GM18873 (cell line): Measurements from ENCODE around the gene PANX2.

Experiments used
- ATAC-seq: cut with Tn5 transposase; IDR thresholded peaks from one replicate; pipeline ENCODE4 v1.9.1; 2021; ENCODE audit warnings: mild to moderate bottlenecking, moderate library complexity, moderate number of reproducible peaks; ENCODE audit not compliant: unreplicated experiment, low FRiP score

Gene PANX2

GRCh38 chr22:50209893-50210292 lies 39.4 kb downstream of the PANX2 start:
- no peak for ATAC-seq

- ATAC-seq: no peak
Observed at GRCh38 chr22:50210378-50211139, 40.0 kb downstream of the PANX2 start.

DNA sequence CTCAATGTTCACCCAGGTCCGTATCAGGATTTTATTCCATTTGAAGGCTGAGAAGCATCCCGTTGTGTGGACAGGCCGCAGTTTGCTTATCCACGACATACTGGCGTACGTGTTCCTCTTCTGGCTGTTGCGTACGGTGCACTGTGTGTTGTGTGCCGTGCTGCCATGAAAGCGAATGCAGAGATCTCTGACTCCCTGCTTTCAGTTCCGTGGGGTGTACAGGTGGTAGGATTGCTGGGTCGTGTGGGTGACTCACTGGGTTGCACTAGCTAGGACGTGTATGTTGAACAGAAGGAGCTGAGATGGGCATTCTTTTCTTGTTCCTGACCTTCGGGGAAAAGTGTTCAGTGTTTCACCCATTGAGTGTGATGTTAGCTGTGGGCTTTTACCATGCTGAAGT lies 40.6 kb downstream of the PANX2 start:
- ATAC-seq: no peak

DNA sequence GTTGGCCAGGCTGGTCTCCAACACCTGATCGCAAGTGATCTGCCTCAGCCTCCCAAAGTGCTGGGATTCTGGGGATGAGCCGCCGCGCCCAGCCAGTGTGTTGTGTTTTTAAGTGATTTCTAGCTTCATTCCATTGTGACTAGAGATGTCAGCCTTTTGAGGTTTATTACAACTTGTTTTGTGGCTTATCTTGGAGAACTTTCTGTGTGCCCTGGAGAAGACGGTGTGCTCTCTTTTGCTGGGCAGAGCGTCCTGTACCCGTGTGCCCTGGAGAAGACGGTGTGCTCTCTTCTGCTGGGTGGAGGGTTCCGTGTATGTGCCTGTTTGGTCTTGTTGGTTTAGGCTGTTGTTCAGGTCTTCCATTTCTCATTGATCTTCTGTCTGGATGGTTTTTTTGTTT lies 42.7 kb downstream of the PANX2 start:
- ATAC-seq: no peak

DNA sequence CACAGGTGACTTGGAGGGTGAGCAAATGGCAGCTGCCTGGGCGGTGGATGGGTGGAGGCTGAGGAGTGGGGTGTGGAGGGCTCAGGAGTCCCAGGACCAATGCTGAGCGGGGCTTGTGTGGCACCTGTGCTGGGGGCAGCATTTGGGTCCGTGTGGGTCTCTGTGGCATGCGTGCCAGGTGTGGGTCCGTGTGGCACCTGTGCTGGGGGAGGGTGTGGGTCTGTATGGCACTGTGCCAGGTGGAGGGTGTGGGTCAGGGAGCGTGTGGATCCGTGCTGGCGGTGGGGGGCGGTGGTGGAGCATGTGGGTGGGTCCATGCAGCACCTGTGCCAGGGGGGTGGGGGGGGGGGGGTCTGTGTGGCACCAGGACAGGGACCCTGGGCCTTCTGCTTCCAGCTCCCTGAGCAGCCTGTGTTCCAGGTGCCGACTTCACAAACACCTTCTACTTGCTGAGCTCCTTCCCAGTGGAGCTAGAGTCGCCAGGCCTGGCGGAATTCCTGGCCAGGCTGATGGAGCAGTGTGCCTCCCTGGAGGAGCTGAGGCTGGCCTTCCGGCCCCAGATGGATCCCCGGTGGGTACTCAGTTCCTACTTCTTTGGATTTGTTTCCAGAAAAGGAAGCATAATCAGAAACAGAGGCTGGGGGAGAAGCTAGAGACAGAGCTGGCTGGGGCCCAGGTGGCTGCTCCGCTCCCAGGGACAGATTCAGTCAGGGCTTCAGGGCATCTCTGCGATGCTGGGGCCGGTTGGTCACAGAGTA lies 44.9 kb downstream of the PANX2 start:
- no peak for ATAC-seq

DNA sequence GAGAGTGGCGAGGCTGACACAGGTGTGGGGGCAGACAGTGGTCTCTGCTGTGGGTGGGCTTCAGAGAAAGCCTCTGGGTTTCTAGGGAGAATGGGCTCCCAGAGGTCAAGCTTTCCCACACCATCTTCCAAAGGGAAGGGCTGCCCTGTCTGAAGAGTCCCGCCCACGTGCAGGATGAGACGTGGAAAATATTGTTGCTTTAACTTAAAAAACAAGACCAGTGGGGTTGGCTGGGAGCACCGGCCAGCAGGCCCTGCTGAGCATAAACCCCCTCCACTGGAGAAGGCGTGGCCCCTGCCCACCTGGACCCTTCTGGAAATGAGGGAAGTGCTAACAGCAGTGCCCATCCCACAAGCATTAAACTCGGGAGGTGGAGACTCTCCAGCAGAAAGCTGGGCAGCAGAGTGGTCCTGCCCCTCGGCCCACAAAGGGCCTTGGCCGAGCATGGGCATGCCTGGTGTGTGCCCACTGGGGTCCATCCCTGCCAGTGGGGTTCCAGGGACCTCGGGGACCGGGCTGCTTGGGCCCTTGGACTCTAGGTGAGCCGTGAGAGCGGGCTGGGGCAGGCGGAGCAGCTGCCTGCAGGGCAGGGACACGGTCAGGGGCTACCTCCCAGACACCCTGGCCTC lies 45.6 kb downstream of the PANX2 start:
- no peak for ATAC-seq

- no peak for ATAC-seq
Observed at GRCh38 chr22:50216684-50217520, 46.4 kb downstream of the PANX2 start.

DNA sequence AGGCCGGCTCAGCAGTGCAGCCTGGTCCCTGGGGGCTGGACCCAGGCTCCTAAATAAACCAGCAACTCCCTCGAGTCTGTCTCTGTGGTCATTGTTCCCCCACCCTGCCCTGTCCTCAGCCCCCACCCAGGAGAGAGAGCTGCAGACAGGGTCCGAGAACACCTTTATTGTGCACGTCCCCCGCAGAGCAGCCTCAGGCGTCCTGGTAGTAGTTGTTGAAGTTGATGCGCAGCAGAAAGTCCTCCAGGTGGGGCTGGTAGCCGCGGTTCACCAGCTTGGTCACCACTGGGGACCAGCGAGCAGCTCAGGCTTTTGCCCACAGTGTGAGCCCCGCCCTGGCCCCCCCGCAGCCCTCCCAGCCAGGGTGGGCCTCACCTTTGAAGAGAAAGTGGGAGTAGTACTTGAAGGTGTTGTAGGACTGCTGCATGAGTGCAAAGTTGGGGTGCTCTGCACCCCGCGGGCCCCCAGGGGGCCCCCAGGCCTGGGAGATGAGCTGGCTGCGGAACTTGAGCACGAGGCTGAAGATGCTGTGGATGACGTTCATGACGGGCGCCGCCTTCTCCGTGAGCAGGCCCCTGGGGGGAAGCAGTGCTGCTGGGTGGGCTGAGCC lies 47.1 kb downstream of the PANX2 start:
- ATAC-seq: no peak

- no peak for ATAC-seq
Observed at GRCh38 chr22:50218153-50218995, 47.8 kb downstream of the PANX2 start.

DNA sequence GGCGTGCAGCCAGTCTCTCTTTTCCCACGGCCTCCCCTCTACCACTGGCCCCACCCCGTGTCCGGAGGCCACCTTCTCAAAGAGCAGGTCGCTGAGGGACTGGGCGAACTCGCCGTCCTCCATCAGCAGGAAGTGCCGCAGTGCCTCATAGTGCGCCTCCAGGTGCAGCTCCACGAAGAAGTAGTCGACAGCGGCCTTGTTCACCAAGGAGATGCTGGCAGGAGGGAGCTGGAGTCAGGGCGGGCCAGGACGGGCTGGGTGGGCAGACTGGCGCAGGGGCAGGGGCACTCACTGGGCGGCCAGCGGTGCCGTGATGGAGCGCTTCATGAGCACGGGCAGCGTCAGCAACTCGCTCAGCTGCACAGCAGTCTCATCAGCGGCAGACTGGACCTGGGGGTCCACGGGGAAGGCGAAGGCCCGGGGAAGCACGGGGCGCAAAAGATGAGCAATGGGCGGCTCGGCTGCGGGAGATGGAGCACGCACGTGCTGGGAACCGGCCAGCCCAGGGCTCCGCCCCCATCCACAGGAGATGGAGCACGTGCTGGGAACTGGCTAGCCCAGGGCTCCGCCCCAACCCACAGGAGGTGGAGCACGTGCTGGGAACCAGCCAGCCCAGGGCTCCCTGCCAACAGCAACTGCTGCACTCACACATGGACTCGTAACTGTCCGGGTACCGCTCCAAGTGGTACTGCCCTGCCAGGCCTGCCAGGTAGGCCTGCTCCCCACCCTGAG lies 48.6 kb downstream of the PANX2 start:
- ATAC-seq: no peak

GRCh38 chr22:50219800-50220602 lies 49.5 kb downstream of the PANX2 start:
- no peak for ATAC-seq

GRCh38 chr22:50220603-50221409 lies 50.3 kb downstream of the PANX2 start:
- no peak for ATAC-seq

DNA sequence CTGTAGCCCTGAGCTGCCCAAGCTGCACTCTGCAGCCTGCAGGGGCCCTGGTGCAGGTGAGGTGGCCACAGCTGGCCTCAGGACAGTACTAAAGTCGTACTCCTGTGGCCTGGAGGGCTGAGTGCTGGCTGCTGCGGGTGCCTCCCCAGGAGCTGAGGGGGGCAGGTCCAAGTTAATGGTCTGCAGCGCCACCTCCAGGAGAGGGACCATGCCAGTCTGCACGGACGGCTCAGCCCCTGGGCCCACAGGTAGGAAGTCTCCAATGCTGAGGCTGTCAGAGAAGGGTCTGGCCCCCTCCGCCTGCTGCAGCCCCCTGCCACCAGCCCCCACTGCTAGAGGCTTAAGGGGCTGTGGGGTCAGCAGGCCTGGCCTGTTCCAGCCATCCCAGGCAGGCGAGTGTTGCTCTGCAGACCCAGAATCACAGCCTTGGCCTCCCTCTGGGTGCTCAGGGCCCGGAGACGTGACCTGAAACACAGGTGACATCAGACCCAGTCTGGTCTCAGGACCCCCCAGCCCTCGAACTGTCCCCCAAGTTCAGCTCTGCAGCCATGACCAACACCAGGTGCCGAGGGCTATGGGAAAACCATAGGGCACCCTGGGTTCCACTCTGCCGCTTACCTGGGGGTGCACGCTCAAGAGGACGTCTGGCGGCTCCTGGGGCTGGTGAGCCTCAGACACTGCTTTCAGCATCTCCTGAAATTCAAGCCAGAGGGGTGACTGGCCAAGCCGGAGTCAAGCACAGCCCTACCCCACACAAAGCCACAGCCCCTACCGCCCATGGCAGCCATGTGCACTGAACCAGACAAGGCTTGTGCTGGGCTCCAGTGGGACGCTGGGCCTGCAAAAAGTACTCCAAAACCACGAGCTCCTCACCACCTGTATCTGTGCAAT lies 51.1 kb downstream of the PANX2 start:
- ATAC-seq: no peak

DNA sequence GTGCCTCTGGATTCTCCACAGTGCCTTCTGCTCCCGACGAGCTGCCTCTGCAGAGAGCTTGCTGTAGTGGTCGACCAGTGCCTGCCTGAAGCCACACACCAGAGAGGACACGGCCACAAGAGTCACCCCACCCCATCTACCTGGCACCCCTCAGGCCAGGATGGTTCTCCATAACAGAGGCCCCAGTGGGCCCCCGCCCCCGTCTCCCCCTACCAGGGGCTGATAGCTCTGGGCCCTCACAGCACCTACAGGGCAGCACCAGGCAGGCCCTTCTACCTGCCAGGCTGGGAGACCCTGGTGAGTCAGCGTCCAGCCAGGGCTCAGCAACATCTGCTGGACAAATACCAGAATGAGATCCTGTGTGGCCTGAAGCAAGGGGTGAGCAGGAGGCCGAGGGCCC lies 52.0 kb downstream of the PANX2 start:
- no peak for ATAC-seq

- no peak for ATAC-seq
Observed at GRCh38 chr22:50224071-50224470, 53.5 kb downstream of the PANX2 start.
